H1 (cell line): ENCODE data around the gene CENPX.

Experiments
- ATF2 ChIP-seq: IDR thresholded peaks from 2 replicates; pipeline ENCODE4 v1.6.1; 2012; ENCODE audit warnings: low read length, inconsistent platforms
- BCL11A ChIP-seq, 2 experiments: IDR thresholded peaks; one replicate each; pipeline ENCODE4 v1.6.1; 2011; ENCODE audit warnings: low read depth in 2 of 2, low read length in 2 of 2, mild to moderate bottlenecking in 2 of 2
- CBX8 ChIP-seq: fragments of 300-800, 300-1000 bp; sonication (generic); IDR thresholded peaks from 2 replicates; pipeline ENCODE4 v1.7.1; 2016; ENCODE audit warnings: low read depth, low read length, borderline replicate concordance
- CREB1 ChIP-seq: IDR thresholded peaks from 2 replicates; pipeline ENCODE4 v1.6.1; 2012; ENCODE audit warnings: inconsistent platforms
- EP300 ChIP-seq, 2 experiments: IDR thresholded peaks; 1 replicate in 1 of 2; 2 replicates in 1 of 2; pipeline ENCODE4 v1.6.1; 2011 to 2012; ENCODE audit warnings: low read depth in 2 of 2, low read length in 2 of 2, mild to moderate bottlenecking in 2 of 2, borderline replicate concordance in 1 of 2, inconsistent platforms in 1 of 2, moderate library complexity in 1 of 2
- MAX ChIP-seq: IDR thresholded peaks from 2 replicates; pipeline ENCODE4 v1.6.1; 2012; ENCODE audit warnings: inconsistent platforms
- NRF1 ChIP-seq: IDR thresholded peaks from 2 replicates; pipeline ENCODE4 v1.6.1; 2011; ENCODE audit warnings: mild to moderate bottlenecking, low read depth, low read length, improper control_type of control experiment
- POLR2A ChIP-seq, 2 experiments: IDR thresholded peaks; 1 replicate in 1 of 2; 2 replicates in 1 of 2; pipeline ENCODE4 v1.6.1; 2011; ENCODE audit warnings: low read depth in 2 of 2, low read length in 2 of 2, mild to moderate bottlenecking in 2 of 2; ENCODE audit errors: control extremely low read depth in 1 of 2
- POLR2AphosphoS5 ChIP-seq: IDR thresholded peaks from 2 replicates; pipeline ENCODE4 v1.6.1; 2011; ENCODE audit warnings: low read depth, low read length
- SIN3A ChIP-seq, 2 experiments: IDR thresholded peaks in 1 of 2; conservative IDR thresholded peaks in 1 of 2; 2 replicates each; pipeline ENCODE4 v1.6.1; 2011 to 2012; ENCODE audit warnings: low read length in 2 of 2, improper control_type of control experiment in 1 of 2, low read depth in 1 of 2, mild to moderate bottlenecking in 1 of 2
- SRF ChIP-seq: IDR thresholded peaks from 2 replicates; pipeline ENCODE4 v1.6.1; 2011; ENCODE audit warnings: mild to moderate bottlenecking, low read depth, low read length, moderate library complexity
- USF2 ChIP-seq: IDR thresholded peaks from 2 replicates; pipeline ENCODE4 v1.6.1; 2011; ENCODE audit warnings: low read length, improper control_type of control experiment
- TF ChIP-seq, protein P1 (sequence below), 3 experiments: IDR thresholded peaks; 1 replicate in 2 of 3; 2 replicates in 1 of 3; pipeline versions ENCODE4 v1.5.1 to v1.6.1; 2011; ENCODE audit warnings: low read length in 3 of 3, mild to moderate bottlenecking in 3 of 3, inconsistent platforms in 2 of 3, low read depth in 1 of 3, moderate library complexity in 1 of 3; ENCODE audit not compliant: insufficient read depth in 1 of 3; ENCODE audit errors: control extremely low read depth in 1 of 3

DNA sequence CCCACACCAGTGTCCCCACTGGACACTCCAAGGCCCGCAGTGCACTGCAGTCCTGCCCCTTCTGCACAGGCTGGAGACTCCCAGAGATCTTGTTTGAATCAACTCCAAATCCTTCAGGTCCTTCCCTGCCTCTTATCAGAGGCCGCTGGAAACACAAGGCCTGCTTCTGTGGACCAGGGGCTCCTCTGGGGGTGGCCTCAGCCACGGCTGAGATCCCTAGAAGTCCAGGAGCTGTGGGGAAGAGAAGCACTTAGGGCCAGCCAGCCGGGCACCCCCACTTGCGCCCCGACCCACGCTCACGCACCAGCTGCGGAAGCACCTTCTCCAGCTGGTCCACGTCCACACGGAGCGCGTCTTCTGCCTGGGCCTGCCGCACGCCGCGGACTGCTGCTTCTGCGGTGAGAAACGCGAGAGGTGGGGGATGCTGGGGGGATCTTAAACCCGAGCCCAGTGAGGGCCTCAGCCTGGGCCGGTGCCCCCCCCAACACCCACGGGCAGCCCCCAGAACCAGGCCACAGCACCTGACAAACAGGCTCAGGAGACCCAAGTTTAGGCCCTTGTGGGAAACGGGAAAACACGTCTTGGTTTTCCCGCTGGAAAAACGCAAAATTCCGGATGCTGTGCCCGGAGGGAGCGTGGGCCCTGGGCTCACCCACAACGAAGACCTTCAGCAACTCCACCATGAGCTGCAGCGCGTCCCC, 3.5 kb downstream of the CENPX start:
- TF ChIP-seq POLR2AphosphoS5 (no peak), POLR2A (IDR thresholded peaks at IDR 0.05; ENCODE audit: control extremely low read depth in 1 of 2, low read depth in 2 of 2, low read length in 2 of 2) (no peak), NRF1 (no peak), CREB1 (no peak), EP300 (IDR thresholded peaks at IDR 0.05; ENCODE audit: borderline replicate concordance in 1 of 2, low read depth in 2 of 2, low read length in 2 of 2) (no peak), SIN3A (conservative IDR thresholded peaks at IDR 0.05 in 1 of 2, IDR thresholded peaks at IDR 0.05 in 1 of 2; ENCODE audit: low read depth in 1 of 2, low read length in 2 of 2) (no peak), BCL11A (IDR thresholded peaks at IDR 0.05; ENCODE audit: low read depth in 2 of 2, low read length in 2 of 2) (no peak), SRF (no peak), USF2 (no peak), MAX (no peak), CBX8 (no peak), ATF2 (no peak)
- TF ChIP-seq, protein P1, sequence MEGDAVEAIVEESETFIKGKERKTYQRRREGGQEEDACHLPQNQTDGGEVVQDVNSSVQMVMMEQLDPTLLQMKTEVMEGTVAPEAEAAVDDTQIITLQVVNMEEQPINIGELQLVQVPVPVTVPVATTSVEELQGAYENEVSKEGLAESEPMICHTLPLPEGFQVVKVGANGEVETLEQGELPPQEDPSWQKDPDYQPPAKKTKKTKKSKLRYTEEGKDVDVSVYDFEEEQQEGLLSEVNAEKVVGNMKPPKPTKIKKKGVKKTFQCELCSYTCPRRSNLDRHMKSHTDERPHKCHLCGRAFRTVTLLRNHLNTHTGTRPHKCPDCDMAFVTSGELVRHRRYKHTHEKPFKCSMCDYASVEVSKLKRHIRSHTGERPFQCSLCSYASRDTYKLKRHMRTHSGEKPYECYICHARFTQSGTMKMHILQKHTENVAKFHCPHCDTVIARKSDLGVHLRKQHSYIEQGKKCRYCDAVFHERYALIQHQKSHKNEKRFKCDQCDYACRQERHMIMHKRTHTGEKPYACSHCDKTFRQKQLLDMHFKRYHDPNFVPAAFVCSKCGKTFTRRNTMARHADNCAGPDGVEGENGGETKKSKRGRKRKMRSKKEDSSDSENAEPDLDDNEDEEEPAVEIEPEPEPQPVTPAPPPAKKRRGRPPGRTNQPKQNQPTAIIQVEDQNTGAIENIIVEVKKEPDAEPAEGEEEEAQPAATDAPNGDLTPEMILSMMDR (IDR thresholded peaks at IDR 0.05; ENCODE audit: control extremely low read depth in 1 of 3, insufficient read depth in 1 of 3, low read depth in 1 of 3, low read length in 3 of 3) = no peak
